ENCODE results near the gene DMBX1. TPM values are rescaled to one million over a fixed set of nuclear protein-coding genes. Genes with fewer than 3 reads are reported as not detected.
A peak's percentile ranks its signal among the peaks of the same experiment; 100 is the strongest.

Gene DMBX1
- polyA plus RNA-seq, 1 donor from 2014 or later = 0.28 TPM

- Histone ChIP-seq H4K20me1 (ENCODE audit: insufficient read depth) (no peaks in the 10 kb centered on the region), H3K4me2 (ENCODE audit: low read length) (no peak overlapping the region), H3K9ac (ENCODE audit: low read length) (no peak overlapping the region), H3K27me3 (ENCODE audit: insufficient read depth, low read depth, low read length) (peaks cover 81% of the 10 kb centered on the region), H3K36me3 (ENCODE audit: insufficient read depth, low read length) (no peaks in the 10 kb centered on the region), H3K79me2 (replicated peaks; ENCODE audit: insufficient read depth, low read length) (no peaks in the 10 kb centered on the region), H3K9me2 (ENCODE audit: insufficient read depth, low read length) (no peaks in the 10 kb centered on the region), H3K4me3 (ENCODE audit: low read length) (no peak overlapping the region), H2AFZ (ENCODE audit: low read depth, low read length) (no peak overlapping the region), H3K27ac (ENCODE audit: low read length) (no peak overlapping the region), H3K9me3 (ENCODE audit: low read length) (no peaks in the 10 kb centered on the region), H3F3A (ENCODE audit: insufficient read depth, low read length, poor library complexity, severe bottlenecking) (no peaks in the 10 kb centered on the region)
- TF ChIP-seq MXI1 (conservative IDR thresholded peaks at IDR 0.05; ENCODE audit: poor library complexity, severe bottlenecking) (no peak), EZH2 (IDR thresholded peaks at IDR 0.05; ENCODE audit: borderline replicate concordance, insufficient read depth, low read length, poor library complexity, severe bottlenecking) (no peak), CTCF (IDR thresholded peaks at IDR 0.05; ENCODE audit: poor library complexity, severe bottlenecking) (peak; percentile 45), TAF1 (IDR thresholded peaks at IDR 0.05; ENCODE audit: low read depth) (no peak), REST (IDR thresholded peaks at IDR 0.05; ENCODE audit: borderline replicate concordance) (no peak), SMC3 (conservative IDR thresholded peaks at IDR 0.05; ENCODE audit: poor library complexity) (peak; percentile 50), RAD21 (conservative IDR thresholded peaks at IDR 0.05) (peak; percentile 44), EP300 (conservative IDR thresholded peaks at IDR 0.05; ENCODE audit: poor library complexity, severe bottlenecking) (no peak), POLR2AphosphoS5 (IDR thresholded peaks at IDR 0.05) (no peak)
Observed at GRCh38 chr1:46530791-46531409, 41.3 kb downstream of the DMBX1 start.

GRCh38 chr1:46532095-46532494 is 42.5 kb downstream of the DMBX1 start:
- Histone ChIP-seq H2AFZ (ENCODE audit: low read depth, low read length) (no peak overlapping the region), H3K36me3 (ENCODE audit: insufficient read depth, low read length) (no peaks in the 10 kb centered on the region), H3K4me3 (ENCODE audit: low read length) (no peak overlapping the region), H3K9ac (ENCODE audit: low read length) (no peak overlapping the region), H3K27ac (ENCODE audit: low read length) (no peak overlapping the region), H3K9me3 (ENCODE audit: low read length) (no peaks in the 10 kb centered on the region), H3F3A (ENCODE audit: insufficient read depth, low read length, poor library complexity, severe bottlenecking) (no peaks in the 10 kb centered on the region), H4K20me1 (ENCODE audit: insufficient read depth) (no peaks in the 10 kb centered on the region), H3K79me2 (replicated peaks; ENCODE audit: insufficient read depth, low read length) (no peaks in the 10 kb centered on the region), H3K27me3 (ENCODE audit: insufficient read depth, low read depth, low read length) (peaks cover 69% of the 10 kb centered on the region), H3K4me2 (ENCODE audit: low read length) (no peak overlapping the region), H3K9me2 (ENCODE audit: insufficient read depth, low read length) (no peaks in the 10 kb centered on the region)
- no peak for TF ChIP-seq POLR2AphosphoS5 (IDR thresholded peaks at IDR 0.05)
- TF ChIP-seq EP300 (conservative IDR thresholded peaks at IDR 0.05; ENCODE audit: poor library complexity, severe bottlenecking) = no peak
- no peak for TF ChIP-seq REST (IDR thresholded peaks at IDR 0.05; ENCODE audit: borderline replicate concordance)
- no peak for TF ChIP-seq MXI1 (conservative IDR thresholded peaks at IDR 0.05; ENCODE audit: poor library complexity, severe bottlenecking)
- no peak for TF ChIP-seq EZH2 (IDR thresholded peaks at IDR 0.05; ENCODE audit: borderline replicate concordance, insufficient read depth, low read length, poor library complexity, severe bottlenecking)
- no peak for TF ChIP-seq RAD21 (conservative IDR thresholded peaks at IDR 0.05)
- no peak for TF ChIP-seq CTCF (IDR thresholded peaks at IDR 0.05; ENCODE audit: poor library complexity, severe bottlenecking)
- TF ChIP-seq SMC3 (conservative IDR thresholded peaks at IDR 0.05; ENCODE audit: poor library complexity) = no peak
- no peak for TF ChIP-seq TAF1 (IDR thresholded peaks at IDR 0.05; ENCODE audit: low read depth)

Measured in neural cell (in vitro differentiated cells).